Embryonic facial prominence (tissue), 1 donor: ENCODE data around the gene BCAS3.

Source experiments
- DNase-seq: peaks from one replicate; pipeline ENCODE4 v3.0.0-alpha.2; 2016; ENCODE audit errors: extremely low spot score

BCAS3 gene

GRCh38 chr17:61409301-61410112, 731.9 kb downstream of the BCAS3 start:
- no peak for DNase-seq

GRCh38 chr17:61410141-61411010, 732.7 kb downstream of the BCAS3 start:
- no peak for DNase-seq

- DNase-seq, result no peak
These were observed 733.3 kb downstream of the BCAS3 start for GRCh38 chr17:61411011-61411260.

- no peak for DNase-seq
These were observed 733.9 kb downstream of the BCAS3 start for GRCh38 chr17:61411261-61412142.

- peak; percentile 72 for DNase-seq
These were observed 734.6 kb downstream of the BCAS3 start for GRCh38 chr17:61412143-61412859.

GRCh38 chr17:61412860-61413660, 735.4 kb downstream of the BCAS3 start:
- DNase-seq, result no peak

- no peak for DNase-seq
These were observed 736.0 kb downstream of the BCAS3 start for GRCh38 chr17:61413661-61414126.

GRCh38 chr17:61414141-61414935, 736.7 kb downstream of the BCAS3 start:
- no peak for DNase-seq

GRCh38 chr17:61414936-61415251, 737.2 kb downstream of the BCAS3 start:
- DNase-seq, result no peak

- DNase-seq, result no peak
These were observed 737.9 kb downstream of the BCAS3 start for GRCh38 chr17:61415374-61416210.

- no peak for DNase-seq
These were observed 738.5 kb downstream of the BCAS3 start for GRCh38 chr17:61416211-61416539.

GRCh38 chr17:61416540-61417363, 739.1 kb downstream of the BCAS3 start:
- DNase-seq, result no peak

- DNase-seq, result no peak
These were observed 740.8 kb downstream of the BCAS3 start for GRCh38 chr17:61418449-61418848.

GRCh38 chr17:61419496-61420046, 741.9 kb downstream of the BCAS3 start:
- no peak for DNase-seq

GRCh38 chr17:61420052-61420451, 742.4 kb downstream of the BCAS3 start:
- no peak for DNase-seq

GRCh38 chr17:61420745-61421398, 743.2 kb downstream of the BCAS3 start:
- no peak for DNase-seq

- DNase-seq, result no peak
These were observed 743.8 kb downstream of the BCAS3 start for GRCh38 chr17:61421460-61421859.
